Body of pancreas (tissue), 4 donors: Measurements from ENCODE around the gene S100A7. TPM values are rescaled to one million over a fixed set of nuclear protein-coding genes. Genes with fewer than 3 reads are reported as not detected.

Experiments used
- ATAC-seq: fragments of 150-250 bp; one replicate; pipeline ENCODE4 v1.9.1; 2016
- DNase-seq, 4 donors: peaks; one replicate each; pipeline ENCODE4 v3.0.0-alpha.2; 2019
- H3K27ac ChIP-seq, 4 donors: fragments of 200-600 bp; sonication (generic); 1 replicate in 3 of 4; 2 replicates in 1 of 4; pipeline versions ENCODE4 v1.5.1 to v1.6.1; 2016 to 2019; ENCODE audit warnings: mild to moderate bottlenecking in 1 of 4, mixed read lengths in 1 of 4, moderate library complexity in 1 of 4
- H3K27me3 ChIP-seq, 2 donors: fragments of 200-600 bp; sonication (generic); one replicate each; pipeline ENCODE4 v1.6.0; 2016; ENCODE audit warnings: mild to moderate bottlenecking in 1 of 2
- H3K36me3 ChIP-seq, 2 donors: fragments of 200-600 bp; sonication (generic); replicated peaks in 1 of 2; 2 replicates each; pipeline ENCODE4 v1.5.1; 2016; ENCODE audit warnings: low read depth in 2 of 2; ENCODE audit not compliant: insufficient read depth in 1 of 2
- H3K4me1 ChIP-seq: fragments of 200-600 bp; sonication (generic); one replicate; pipeline ENCODE4 v1.6.0; 2016
- H3K4me3 ChIP-seq, 2 donors: fragments of 200-600 bp; sonication (generic); 1 replicate in 1 of 2; 2 replicates in 1 of 2; pipeline ENCODE4 v1.5.1; 2016 to 2019
- H3K9me3 ChIP-seq, 3 donors: fragments of 200-600 bp; sonication (generic); 1 replicate in 2 of 3; 2 replicates in 1 of 3; pipeline ENCODE4 v1.5.1; 2016
- CTCF ChIP-seq, 7 experiments: fragments of 450-650 bp in 4 of 7; fragments of 200-600 bp in 3 of 7; sonication (generic) in 3 of 7; IDR thresholded peaks; one replicate each; pipeline ENCODE4 v1.5.1; 2016 to 2019; ENCODE audit warnings: antibody characterized with exemption in 7 of 7
- POLR2A ChIP-seq, 3 donors: fragments of 450-650 bp; IDR thresholded peaks; one replicate each; pipeline ENCODE4 v1.6.1; 2016; ENCODE audit warnings: antibody characterized with exemption in 3 of 3, mild to moderate bottlenecking in 2 of 3
- WGBS, 2 donors: methylation state at CpG; one replicate each; pipeline ENCODE4 v1.1.5; 2017; 5-methylcytosine and 5-hydroxymethylcytosine counted together
- intact Hi-C: fragments of 100-400 bp; cut with DNase I; formaldehyde crosslinking; loops from one replicate; pipeline ENCODE4 v1.15.1; 2023
- total RNA-seq, 2 donors: library from RNA; depleted of rRNA; stranded (reverse); fragments of >200 nt; gene quantifications; one replicate each; pipeline ENCODE4 v1.1.0, GENCODE V29; 2016

Gene S100A7
- total RNA-seq, 2 donors from 2014 or later, result not detected

DNA sequence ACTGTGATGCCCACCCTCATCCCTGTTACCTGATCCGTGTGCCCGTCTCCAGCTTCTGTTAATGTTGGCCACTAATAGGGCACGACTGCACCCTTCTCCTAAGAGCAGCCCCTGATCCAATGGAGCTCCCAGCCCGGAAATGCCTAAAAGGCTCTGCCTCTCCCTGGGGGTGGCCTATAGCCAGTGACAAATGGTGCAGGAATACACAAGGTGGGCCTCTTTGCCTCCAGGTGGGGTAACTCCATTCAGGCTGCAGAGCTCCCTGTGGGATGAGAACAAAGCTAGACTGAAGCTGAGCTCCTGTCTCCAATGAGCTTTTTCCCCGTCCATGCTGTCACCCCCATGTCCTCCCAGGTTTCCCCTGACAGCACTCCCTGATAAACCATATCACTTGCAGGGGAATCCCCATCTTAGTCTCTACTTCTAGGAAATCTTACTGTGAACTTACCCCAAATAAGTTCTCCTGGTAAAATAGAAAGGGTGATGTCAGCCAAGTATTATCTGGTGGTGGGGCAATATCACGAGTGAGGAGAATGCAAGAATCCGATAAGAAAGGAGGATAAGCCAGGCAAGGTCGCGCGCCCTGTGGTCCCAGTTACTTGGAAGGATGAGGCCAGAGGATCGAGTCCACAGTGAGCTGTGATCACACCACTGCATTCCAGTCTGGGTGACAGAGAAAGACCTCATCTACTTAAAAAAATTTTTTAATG, 25.6 kb downstream of the S100A7 start:
- no peaks in the 10 kb centered on the region for H3K4me1 ChIP-seq
- H3K9me3 ChIP-seq, result no peaks in the 10 kb centered on the region
- WGBS, 2 donors, result 56 to 64% methylated on average over 10 to 11 of the region's 11 CpGs
- no peak for TF ChIP-seq POLR2A (IDR thresholded peaks at IDR 0.05)
- no peak for TF ChIP-seq CTCF (IDR thresholded peaks at IDR 0.05)
- intact Hi-C loops, result no loop called here
- no peak for DNase-seq
- no peaks in the 10 kb centered on the region for H3K27me3 ChIP-seq
- ATAC-seq, result no peak
- H3K36me3 ChIP-seq, result no peaks in the 10 kb centered on the region
- H3K27ac ChIP-seq, result no peak overlapping the region
- H3K4me3 ChIP-seq, result no peak overlapping the region

DNA sequence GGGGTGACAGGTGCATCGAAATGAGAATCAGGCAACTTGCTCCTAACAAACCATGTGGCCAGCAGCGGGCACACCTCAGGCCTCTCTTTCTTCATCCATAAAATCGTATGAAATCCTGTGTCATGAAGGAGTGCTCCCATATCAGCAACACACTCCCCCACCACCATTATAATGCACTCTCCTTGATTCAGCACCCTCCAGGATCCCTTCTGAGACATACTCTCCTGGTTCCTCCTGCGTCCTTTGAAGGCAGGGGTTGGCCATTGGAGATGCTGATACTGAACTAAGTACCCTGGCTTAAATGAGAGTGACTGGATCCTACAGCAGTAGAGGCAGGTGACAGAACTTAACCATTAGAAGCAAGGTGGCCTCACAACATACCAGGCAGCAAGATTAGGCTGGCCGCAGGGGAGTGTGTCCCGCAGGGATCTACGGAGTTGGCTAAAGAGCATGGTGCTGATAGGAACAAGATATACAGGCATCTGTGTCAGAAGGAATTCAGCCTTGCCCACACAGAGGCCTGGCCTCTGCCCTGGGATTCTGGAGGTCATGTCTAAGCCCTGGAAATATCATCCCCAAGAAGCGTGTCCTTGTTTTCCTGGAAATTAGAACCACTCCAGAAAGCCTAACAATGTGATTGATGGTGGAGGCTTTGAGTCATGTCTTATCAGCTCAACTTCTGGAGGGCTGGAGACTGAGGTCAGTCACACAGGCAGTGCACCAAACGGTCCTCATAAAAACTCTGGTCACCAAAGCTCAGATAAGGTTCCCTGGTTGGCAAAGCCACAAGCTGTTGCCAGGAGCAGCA, 27.4 kb downstream of the S100A7 start:
- 59 to 68% methylated on average over 9 of the region's 9 CpGs for WGBS, 2 donors
- no peaks in the 10 kb centered on the region for H3K27me3 ChIP-seq
- H3K36me3 ChIP-seq, result no peaks in the 10 kb centered on the region
- intact Hi-C loops, result no loop called here
- no peak for ATAC-seq
- no peaks in the 10 kb centered on the region for H3K9me3 ChIP-seq
- no peaks in the 10 kb centered on the region for H3K4me1 ChIP-seq
- no peak for DNase-seq
- H3K4me3 ChIP-seq, result no peak overlapping the region
- H3K27ac ChIP-seq, result no peak overlapping the region
- no peak for TF ChIP-seq POLR2A (IDR thresholded peaks at IDR 0.05)
- no peak for TF ChIP-seq CTCF (IDR thresholded peaks at IDR 0.05)

DNA sequence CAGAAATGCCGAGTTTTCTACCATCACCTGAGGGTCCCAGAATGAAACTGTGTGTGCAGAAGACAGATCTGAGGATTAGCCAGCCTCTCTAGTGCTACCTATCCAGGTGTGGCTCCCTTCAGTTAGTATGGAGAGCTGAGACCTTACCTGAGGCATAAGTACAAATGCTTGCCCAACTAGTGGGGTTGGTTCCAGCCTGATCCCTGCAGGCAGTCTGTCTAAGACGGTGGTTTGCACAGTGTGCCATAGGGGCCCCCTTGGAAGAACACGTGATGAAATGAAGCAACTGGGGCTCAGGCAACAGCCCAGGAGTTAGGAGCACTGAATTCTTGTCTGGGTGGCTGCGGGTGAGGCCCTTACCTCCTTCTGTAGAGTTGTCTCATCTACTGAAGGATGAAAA, 28.5 kb downstream of the S100A7 start:
- Histone ChIP-seq H3K4me1 (no peaks in the 10 kb centered on the region), H3K4me3 (no peak overlapping the region), H3K36me3 (no peaks in the 10 kb centered on the region), H3K27ac (no peak overlapping the region), H3K9me3 (no peaks in the 10 kb centered on the region), H3K27me3 (no peaks in the 10 kb centered on the region)
- ATAC-seq (no peak), DNase-seq (no peak)
- TF ChIP-seq CTCF (IDR thresholded peaks at IDR 0.05) (no peak), POLR2A (IDR thresholded peaks at IDR 0.05) (no peak)
- 44 to 61% methylated on average over 3 to 4 of the region's 4 CpGs for WGBS, 2 donors
- intact Hi-C loops, result no loop called here

- DNase-seq, result no peak
- ATAC-seq, result no peak
These were observed 29.0 kb downstream of the S100A7 start for GRCh38 chr1:153431427-153431826.

More at GRCh38 chr1:153431427-153431826, 29.0 kb downstream of the S100A7 start:
- no peak overlapping the region for H3K27ac ChIP-seq
- no peaks in the 10 kb centered on the region for H3K4me1 ChIP-seq
- no peak overlapping the region for H3K4me3 ChIP-seq
- intact Hi-C loops, result no loop called here
- 54 to 55% methylated on average over 3 of the region's 3 CpGs for WGBS, 2 donors
- no peaks in the 10 kb centered on the region for H3K9me3 ChIP-seq
- no peaks in the 10 kb centered on the region for H3K36me3 ChIP-seq
- H3K27me3 ChIP-seq, result no peaks in the 10 kb centered on the region
- TF ChIP-seq CTCF (IDR thresholded peaks at IDR 0.05) (no peak), POLR2A (IDR thresholded peaks at IDR 0.05) (no peak)
